T47D (cell line): ENCODE data around the gene NADK2.

Experiments
- DNase-seq, 2 experiments: peaks; one replicate each; pipeline versions ENCODE4 v3.0.0 to v3.0.0-alpha.2; 2011 to 2012; ENCODE audit warnings: low read depth in 1 of 2, low spot score in 1 of 2
- JUND ChIP-seq: IDR thresholded peaks from 2 replicates; pipeline ENCODE4 v1.6.1; 2012; ENCODE audit warnings: low read depth
- in situ Hi-C: cut with HindIII; loops from 2 replicates; pipeline ENCODE4 v1.10.0; 2016; ENCODE audit warnings: low sequenced_read_pairs, low pct_unique_long_range_greater_than_20kb

The NADK2 gene

GRCh38 chr5:36240779-36241630, 720 bp downstream of the NADK2 start:
- TF ChIP-seq JUND, result no peak
- peak; percentile 21 to 49 for DNase-seq
- in situ Hi-C loops, result no loop called here

GRCh38 chr5:36239370-36240293, 2.1 kb downstream of the NADK2 start:
- no peak for DNase-seq
- no peak for TF ChIP-seq JUND
- in situ Hi-C loops, result no loop called here

GRCh38 chr5:36238502-36239295, 3.0 kb downstream of the NADK2 start:
- in situ Hi-C loops, result no loop called here
- TF ChIP-seq JUND, result no peak
- no peak for DNase-seq

- in situ Hi-C loops, result no loop called here
- no peak for TF ChIP-seq JUND
- no peak for DNase-seq
These were observed 4.0 kb downstream of the NADK2 start for GRCh38 chr5:36237751-36238150.

- DNase-seq, result no peak
- in situ Hi-C loops, result no loop called here
- TF ChIP-seq JUND, result no peak
These were observed 4.9 kb downstream of the NADK2 start for GRCh38 chr5:36236801-36237200.

GRCh38 chr5:36232533-36232932, 9.2 kb downstream of the NADK2 start:
- in situ Hi-C loops, result no loop called here
- DNase-seq, result no peak
- TF ChIP-seq JUND, result no peak

GRCh38 chr5:36230151-36230790, 11.5 kb downstream of the NADK2 start:
- in situ Hi-C loops, result no loop called here
- peak in 1 of 2 experiments; percentile 25 for DNase-seq
- TF ChIP-seq JUND, result no peak

- TF ChIP-seq JUND, result no peak
- no peak for DNase-seq
- in situ Hi-C loops, result no loop called here
These were observed 13.2 kb downstream of the NADK2 start for GRCh38 chr5:36228505-36228904.

- in situ Hi-C loops, result no loop called here
- no peak for TF ChIP-seq JUND
- no peak for DNase-seq
These were observed 14.7 kb downstream of the NADK2 start for GRCh38 chr5:36227046-36227445.

GRCh38 chr5:36222620-36223019, 19.1 kb downstream of the NADK2 start:
- in situ Hi-C loops, result no loop called here
- no peak for DNase-seq
- no peak for TF ChIP-seq JUND

GRCh38 chr5:36217988-36218387, 23.7 kb downstream of the NADK2 start:
- in situ Hi-C loops, result no loop called here
- DNase-seq, result no peak
- no peak for TF ChIP-seq JUND

- no peak for DNase-seq
- in situ Hi-C loops, result no loop called here
- no peak for TF ChIP-seq JUND
These were observed 24.2 kb downstream of the NADK2 start for GRCh38 chr5:36217567-36217966.
